IMR-90 (cell line): ENCODE measurements around the gene PHOSPHO1. TPM values are rescaled to one million over a fixed set of nuclear protein-coding genes. Genes with fewer than 3 reads are reported as not detected.

Source experiments
- ATAC-seq: fragments of 200-7000 bp; cut with Tn5 transposase; 2 replicates; pipeline ENCODE4 v1.9.1; 2020; ENCODE audit warnings: low read depth, mild to moderate bottlenecking, moderate library complexity
- BruUV-seq: library from RNA; stranded (reverse); fragments of 400-500 nt; replicated peaks from 2 replicates; lab custom pipeline; 2021; lab: Mats Ljungman, UMichigan
- CTCF ChIA-PET: fragments of 300-600 bp; formaldehyde crosslinking; extraction: SDS; loops from one replicate; lab custom pipeline; 2021; ENCODE audit warnings: antibody characterized with exemption; lab: Yijun Ruan, JAX
- POLR2A ChIA-PET: fragments of 300-600 bp; sonication (Branson Sonifier 250); formaldehyde crosslinking; loops from one replicate; lab custom pipeline; 2022; ENCODE audit warnings: antibody characterized with exemption; ENCODE audit not compliant: unreplicated experiment; lab: Charles Lee
- DNase-seq: peaks from one replicate; pipeline ENCODE4 v3.0.0; 2013
- H2AFZ ChIP-seq: replicated peaks from 2 replicates; pipeline ENCODE3; 2013; ENCODE audit warnings: low read length, mild to moderate bottlenecking; ENCODE audit not compliant: poor library complexity
- H2AK5ac ChIP-seq: 2 replicates; pipeline ENCODE4 v1.6.1; 2013; ENCODE audit warnings: low read depth, low read length, inconsistent platforms
- H2AK9ac ChIP-seq: replicated peaks from 2 replicates; pipeline ENCODE3; 2013; ENCODE audit warnings: mild to moderate bottlenecking, low read depth, low read length, moderate library complexity; ENCODE audit not compliant: poor library complexity
- H2BK120ac ChIP-seq: 2 replicates; pipeline ENCODE4 v1.6.1; 2013; ENCODE audit warnings: low read depth, low read length, inconsistent platforms
- H2BK15ac ChIP-seq: 3 replicates; pipeline ENCODE4 v1.6.1; 2013; ENCODE audit warnings: low read depth, low read length, inconsistent platforms
- H2BK20ac ChIP-seq: 2 replicates; pipeline ENCODE4 v1.6.1; 2013; ENCODE audit warnings: low read depth, mild to moderate bottlenecking, inconsistent platforms, low read length, moderate library complexity
- H2BK5ac ChIP-seq: 2 replicates; pipeline ENCODE4 v1.6.1; 2013; ENCODE audit warnings: mild to moderate bottlenecking, low read depth, low read length, inconsistent platforms; ENCODE audit not compliant: poor library complexity, severe bottlenecking
- H3K14ac ChIP-seq: replicated peaks from 2 replicates; pipeline ENCODE4 v1.6.1; 2013; ENCODE audit warnings: low read depth, low read length, inconsistent platforms
- H3K18ac ChIP-seq: 2 replicates; pipeline ENCODE4 v1.6.1; 2013; ENCODE audit warnings: low read depth, low read length, control low read depth
- H3K23ac ChIP-seq: 2 replicates; pipeline ENCODE4 v1.6.1; 2013; ENCODE audit warnings: low read depth, low read length, inconsistent platforms
- H3K27ac ChIP-seq: 2 replicates; pipeline ENCODE4 v1.5.1; 2013; ENCODE audit warnings: mild to moderate bottlenecking, control low read depth, low read length; ENCODE audit not compliant: insufficient read depth
- H3K27me3 ChIP-seq: 2 replicates; pipeline ENCODE4 v1.6.1; 2013; ENCODE audit warnings: low read length; ENCODE audit not compliant: control insufficient read depth, insufficient read depth
- H3K36me3 ChIP-seq: 2 replicates; pipeline ENCODE4 v1.6.1; 2013; ENCODE audit warnings: low read length, mixed read lengths; ENCODE audit not compliant: control insufficient read depth, insufficient read depth
- H3K4ac ChIP-seq: 2 replicates; pipeline ENCODE4 v1.6.1; 2013; ENCODE audit warnings: low read depth, low read length, inconsistent platforms
- H3K4me1 ChIP-seq: 2 replicates; pipeline ENCODE4 v1.6.1; 2013; ENCODE audit warnings: low read length, mixed read lengths; ENCODE audit not compliant: control insufficient read depth, insufficient read depth
- H3K4me2 ChIP-seq: 2 replicates; pipeline ENCODE4 v1.6.1; 2013; ENCODE audit warnings: low read depth, mild to moderate bottlenecking, control low read depth, low read length, moderate library complexity
- H3K4me3 ChIP-seq: 2 replicates; pipeline ENCODE4 v1.5.1; 2013; ENCODE audit warnings: low read depth, mild to moderate bottlenecking, control low read depth, low read length, moderate library complexity; ENCODE audit not compliant: insufficient read depth
- H3K56ac ChIP-seq: 2 replicates; pipeline ENCODE4 v1.6.1; 2013; ENCODE audit warnings: low read length, inconsistent platforms; ENCODE audit not compliant: insufficient read depth; ENCODE audit errors: extremely low read depth
- H3K79me1 ChIP-seq, 2 experiments: 2 replicates each; pipeline ENCODE4 v1.6.1; 2013; ENCODE audit warnings: low read length in 2 of 2, inconsistent platforms in 1 of 2, low read depth in 1 of 2
- H3K9ac ChIP-seq: 2 replicates; pipeline ENCODE4 v1.6.1; 2013; ENCODE audit warnings: low read depth, low read length, control low read depth
- H3K9me1 ChIP-seq: 2 replicates; pipeline ENCODE4 v1.6.1; 2013; ENCODE audit warnings: low read length, inconsistent platforms; ENCODE audit not compliant: insufficient read depth
- H3K9me3 ChIP-seq: 2 replicates; pipeline ENCODE4 v1.6.1; 2013; ENCODE audit warnings: low read length; ENCODE audit not compliant: control insufficient read depth, insufficient read depth
- H4K20me1 ChIP-seq: 2 replicates; pipeline ENCODE4 v1.6.1; 2013; ENCODE audit warnings: low read length, inconsistent platforms; ENCODE audit not compliant: insufficient read depth
- H4K5ac ChIP-seq: 2 replicates; pipeline ENCODE4 v1.6.1; 2013; ENCODE audit warnings: mild to moderate bottlenecking, low read depth, low read length, control low read depth
- H4K8ac ChIP-seq, 2 experiments: 2 replicates each; pipeline ENCODE4 v1.6.1; 2013; ENCODE audit warnings: low read depth in 2 of 2, low read length in 2 of 2, control low read depth in 1 of 2, inconsistent platforms in 1 of 2
- H4K91ac ChIP-seq: 2 replicates; pipeline ENCODE4 v1.6.1; 2013; ENCODE audit warnings: low read depth, low read length, inconsistent platforms; ENCODE audit not compliant: insufficient read depth
- BHLHE40 ChIP-seq: fragments of 150-350 bp; IDR thresholded peaks from 2 replicates; pipeline ENCODE4 v1.6.1; 2016; ENCODE audit warnings: mild to moderate bottlenecking, low read depth, low read length
- CEBPB ChIP-seq: IDR thresholded peaks from 2 replicates; pipeline ENCODE4 v1.6.1; 2012; ENCODE audit warnings: low read depth, low read length, improper control_type of control experiment
- CHD1 ChIP-seq: IDR thresholded peaks from 2 replicates; pipeline ENCODE4 v1.6.1; 2012; ENCODE audit warnings: low read depth, low read length, improper control_type of control experiment
- FOS ChIP-seq: fragments of 150-350 bp; IDR thresholded peaks from 2 replicates; pipeline ENCODE4 v1.6.1; 2016; ENCODE audit warnings: low read depth, low read length
- MAFK ChIP-seq: IDR thresholded peaks from 2 replicates; pipeline ENCODE4 v1.6.1; 2012; ENCODE audit warnings: low read depth, low read length, improper control_type of control experiment
- MAZ ChIP-seq: IDR thresholded peaks from 2 replicates; pipeline ENCODE4 v1.6.1; 2012; ENCODE audit warnings: low read depth, mild to moderate bottlenecking, low read length, improper control_type of control experiment, moderate library complexity, borderline replicate concordance
- MXI1 ChIP-seq: IDR thresholded peaks from 2 replicates; pipeline ENCODE4 v1.6.1; 2012; ENCODE audit warnings: low read depth, mild to moderate bottlenecking, low read length, moderate library complexity, borderline replicate concordance
- NFE2L2 ChIP-seq: fragments of 150-350 bp; IDR thresholded peaks from 2 replicates; pipeline ENCODE4 v1.6.1; 2016; ENCODE audit warnings: low read depth, mild to moderate bottlenecking, low read length
- POLR2A ChIP-seq: IDR thresholded peaks from 2 replicates; pipeline ENCODE4 v1.6.1; 2012; ENCODE audit warnings: mild to moderate bottlenecking, low read depth, low read length
- RAD21 ChIP-seq: IDR thresholded peaks from 2 replicates; pipeline ENCODE4 v1.6.1; 2012; ENCODE audit warnings: low read length, improper control_type of control experiment
- RCOR1 ChIP-seq: IDR thresholded peaks from 2 replicates; pipeline ENCODE4 v1.6.1; 2012; ENCODE audit warnings: mild to moderate bottlenecking, low read length, improper control_type of control experiment; ENCODE audit not compliant: insufficient replicate concordance
- RFX5 ChIP-seq: IDR thresholded peaks from 2 replicates; pipeline ENCODE4 v1.8.0; 2012; ENCODE audit warnings: low read depth, mild to moderate bottlenecking, low read length, moderate library complexity
- SMC3 ChIP-seq: fragments of 150-350 bp; IDR thresholded peaks from 2 replicates; pipeline ENCODE4 v1.6.1; 2016; ENCODE audit warnings: low read depth, mild to moderate bottlenecking, antibody characterized with exemption, low read length, moderate library complexity
- WGBS, 2 experiments: methylation state at CpG; one replicate each; pipeline versions ENCODE4 v1.1.5 to v1.1.7; 2013; ENCODE audit warnings: missing lambda C conversion rate in 2 of 2; ENCODE audit not compliant: insufficient read length in 1 of 2; ENCODE audit errors: extremely low coverage in 2 of 2; 5-methylcytosine and 5-hydroxymethylcytosine counted together
- dilution Hi-C: fragments of 300-500 bp; cut with HindIII; formaldehyde crosslinking; loops from one replicate; pipeline ENCODE4 v1.14.3; 2018; ENCODE audit warnings: low sequenced_read_pairs; ENCODE audit not compliant: unreplicated experiment
- in situ Hi-C: fragments of 300-500 bp; cut with MboI; formaldehyde crosslinking; loops from 3 replicates; pipeline ENCODE4 v1.14.3; 2019; ENCODE audit warnings: low sequenced_read_pairs, inconsistent platforms, mixed read lengths
- intact Hi-C: fragments of 100-400 bp; cut with micrococcal nuclease; formaldehyde crosslinking; loops from 2 replicates; pipeline ENCODE4 v1.10.0; 2022
- polyA plus RNA-seq, 3 experiments: library from polyadenylated mRNA; depleted of rRNA; stranded (reverse); fragments of >200 nt; gene quantifications; 2 replicates each; pipeline ENCODE4 v1.2.3, GENCODE V29; 2012; ENCODE audit warnings: low replicate concordance in 1 of 3
- total RNA-seq: library from RNA; depleted of rRNA; stranded (reverse); fragments of >200 nt; gene quantifications from 2 replicates; pipeline ENCODE4 v1.2.3, GENCODE V29; 2012
- TF ChIP-seq, protein P1 (sequence below): fragments of 150-350 bp; IDR thresholded peaks from 2 replicates; pipeline ENCODE4 v1.6.1; 2016; ENCODE audit warnings: low read depth, mild to moderate bottlenecking, low read length, moderate library complexity, borderline replicate concordance
- TF ChIP-seq, protein P2 (sequence below): conservative IDR thresholded peaks from 2 replicates; pipeline ENCODE4 v1.5.1; 2012; ENCODE audit warnings: mild to moderate bottlenecking, low read depth, low read length, improper control_type of control experiment
- TF ChIP-seq, protein P3 (sequence below): fragments of 150-350 bp; IDR thresholded peaks from 2 replicates; pipeline ENCODE4 v1.6.1; 2017; ENCODE audit warnings: mild to moderate bottlenecking, antibody characterized with exemption, low read length, low read depth

The PHOSPHO1 gene
- total and polyA plus RNA-seq, 2 of the 4 experiments (the other 2 are of a cell fraction): under 0.01 to 0.48 TPM

DNA sequence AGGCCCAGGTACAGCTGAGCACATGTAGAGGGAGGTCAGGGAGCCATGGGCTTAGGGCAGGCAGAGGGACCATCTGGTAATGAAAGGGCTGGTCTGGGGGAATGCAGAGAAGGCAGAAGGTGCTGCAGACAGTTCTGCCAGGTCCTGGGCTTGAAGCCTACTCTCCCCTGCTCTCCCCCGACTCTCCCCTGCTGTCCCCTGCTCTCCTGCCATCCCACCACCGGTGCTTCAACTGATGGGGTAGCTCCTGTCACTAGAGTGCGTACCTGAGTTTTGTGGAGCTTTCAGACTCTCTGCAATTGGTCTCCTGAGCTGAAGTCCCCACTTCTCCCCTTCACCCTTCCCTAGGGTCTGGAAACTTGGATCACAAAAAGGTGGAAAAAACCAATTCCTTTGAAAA is 37.3 kb upstream of the PHOSPHO1 start:
- Histone ChIP-seq H4K8ac (no peak overlapping the region), H2BK15ac (no peak overlapping the region), H3K36me3 (no peaks in the 10 kb centered on the region), H3K9ac (no peak overlapping the region), H3K4me2 (no peak overlapping the region), H3K23ac (no peak overlapping the region), H3K4ac (no peak overlapping the region), H3K9me3 (no peaks in the 10 kb centered on the region), H4K5ac (no peak overlapping the region), H2AFZ (no peak overlapping the region), H2BK120ac (no peak overlapping the region), H2AK9ac (no peak overlapping the region), H3K4me1 (no peaks in the 10 kb centered on the region), H3K27ac (no peak overlapping the region), H3K14ac (no peak overlapping the region), H4K20me1 (no peaks in the 10 kb centered on the region), H3K9me1 (no peaks in the 10 kb centered on the region), H3K27me3 (0 out of 2 replicates have a peak, but pooled peaks cover 2% of the 10 kb centered on the region), H2AK5ac (no peak overlapping the region), H3K79me1 (no peaks in the 10 kb centered on the region), H2BK5ac (no peak overlapping the region), H4K91ac (no peak overlapping the region), H3K18ac (no peak overlapping the region), H3K56ac (no peak overlapping the region), H3K4me3 (no peak overlapping the region), H2BK20ac (no peak overlapping the region)
- ATAC-seq (no peak), DNase-seq (no peak)
- BruUV-seq: no TSS peak
- TF ChIP-seq MAFK (no peak), CEBPB (no peak), RCOR1 (no peak), MAZ (no peak), CHD1 (no peak), POLR2A (no peak), MXI1 (no peak), RFX5 (no peak), BHLHE40 (no peak), RAD21 (no peak), FOS (no peak), NFE2L2 (no peak), SMC3 (no peak)
- TF ChIP-seq, protein P1, sequence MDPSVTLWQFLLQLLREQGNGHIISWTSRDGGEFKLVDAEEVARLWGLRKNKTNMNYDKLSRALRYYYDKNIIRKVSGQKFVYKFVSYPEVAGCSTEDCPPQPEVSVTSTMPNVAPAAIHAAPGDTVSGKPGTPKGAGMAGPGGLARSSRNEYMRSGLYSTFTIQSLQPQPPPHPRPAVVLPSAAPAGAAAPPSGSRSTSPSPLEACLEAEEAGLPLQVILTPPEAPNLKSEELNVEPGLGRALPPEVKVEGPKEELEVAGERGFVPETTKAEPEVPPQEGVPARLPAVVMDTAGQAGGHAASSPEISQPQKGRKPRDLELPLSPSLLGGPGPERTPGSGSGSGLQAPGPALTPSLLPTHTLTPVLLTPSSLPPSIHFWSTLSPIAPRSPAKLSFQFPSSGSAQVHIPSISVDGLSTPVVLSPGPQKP: no peak
- TF ChIP-seq, protein P2, sequence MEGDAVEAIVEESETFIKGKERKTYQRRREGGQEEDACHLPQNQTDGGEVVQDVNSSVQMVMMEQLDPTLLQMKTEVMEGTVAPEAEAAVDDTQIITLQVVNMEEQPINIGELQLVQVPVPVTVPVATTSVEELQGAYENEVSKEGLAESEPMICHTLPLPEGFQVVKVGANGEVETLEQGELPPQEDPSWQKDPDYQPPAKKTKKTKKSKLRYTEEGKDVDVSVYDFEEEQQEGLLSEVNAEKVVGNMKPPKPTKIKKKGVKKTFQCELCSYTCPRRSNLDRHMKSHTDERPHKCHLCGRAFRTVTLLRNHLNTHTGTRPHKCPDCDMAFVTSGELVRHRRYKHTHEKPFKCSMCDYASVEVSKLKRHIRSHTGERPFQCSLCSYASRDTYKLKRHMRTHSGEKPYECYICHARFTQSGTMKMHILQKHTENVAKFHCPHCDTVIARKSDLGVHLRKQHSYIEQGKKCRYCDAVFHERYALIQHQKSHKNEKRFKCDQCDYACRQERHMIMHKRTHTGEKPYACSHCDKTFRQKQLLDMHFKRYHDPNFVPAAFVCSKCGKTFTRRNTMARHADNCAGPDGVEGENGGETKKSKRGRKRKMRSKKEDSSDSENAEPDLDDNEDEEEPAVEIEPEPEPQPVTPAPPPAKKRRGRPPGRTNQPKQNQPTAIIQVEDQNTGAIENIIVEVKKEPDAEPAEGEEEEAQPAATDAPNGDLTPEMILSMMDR: no peak
- TF ChIP-seq, protein P3, sequence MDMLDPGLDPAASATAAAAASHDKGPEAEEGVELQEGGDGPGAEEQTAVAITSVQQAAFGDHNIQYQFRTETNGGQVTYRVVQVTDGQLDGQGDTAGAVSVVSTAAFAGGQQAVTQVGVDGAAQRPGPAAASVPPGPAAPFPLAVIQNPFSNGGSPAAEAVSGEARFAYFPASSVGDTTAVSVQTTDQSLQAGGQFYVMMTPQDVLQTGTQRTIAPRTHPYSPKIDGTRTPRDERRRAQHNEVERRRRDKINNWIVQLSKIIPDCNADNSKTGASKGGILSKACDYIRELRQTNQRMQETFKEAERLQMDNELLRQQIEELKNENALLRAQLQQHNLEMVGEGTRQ: no peak
- in situ Hi-C loops: no loop called here
- CTCF ChIA-PET: no interaction called here
- intact Hi-C loops: no loop called here
- POLR2A ChIA-PET: no interaction called here
- WGBS, 2 experiments: no CpG with 5 or more reads among the region's 3 CpGs
- dilution Hi-C loops: no loop called here
